ENCODE results near the gene NPRL2.

DNA sequence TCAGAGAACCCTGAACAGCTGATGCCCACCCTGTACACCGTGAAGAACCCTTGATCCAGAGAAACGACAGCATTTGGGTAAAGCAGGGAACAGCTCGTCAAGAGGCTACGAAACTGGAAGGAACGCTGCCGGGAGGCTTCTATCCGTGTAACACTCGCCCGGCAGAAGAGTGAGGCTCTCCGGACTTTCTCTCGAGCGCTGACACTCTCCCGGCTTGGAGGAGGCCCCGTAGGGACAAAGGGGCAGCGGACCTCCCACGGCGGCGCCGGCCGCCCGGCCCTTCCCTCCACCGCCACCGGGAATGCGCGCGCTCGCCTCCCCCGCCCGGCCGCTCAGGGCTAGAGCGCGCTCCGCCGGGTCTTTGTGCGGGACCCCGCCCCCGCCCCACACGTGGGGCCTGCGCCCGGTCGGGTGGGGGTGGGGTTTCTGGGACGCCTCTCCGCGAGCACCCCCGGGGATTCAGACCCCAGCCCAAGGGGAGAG, 29.7 kb downstream of the NPRL2 start:
- no peak for TF ChIP-seq POLR2AphosphoS5 (IDR thresholded peaks at IDR 0.05; ENCODE audit: low read depth, low read length)
- no peak for TF ChIP-seq SIN3A (IDR thresholded peaks at IDR 0.05; ENCODE audit: borderline replicate concordance, insufficient read depth, low read length)

Data from PFSK-1 (cell line).